ENCODE data around the gene ZNF343.
A peak's percentile ranks its signal among the peaks of the same experiment; 100 is the strongest.

ZNF343 gene

GRCh38 chr20:2470423-2471193, 38.1 kb downstream of the ZNF343 start, which contains the start of gene SNRPB:
Gene SNRPB (minus strand): TSS chr20:2470789. CDS start chr20:2470690, 99 bp downstream.
- FAIRE-seq = peak; percentile 98

GRCh38 chr20:2469991-2470422, 38.7 kb downstream of the ZNF343 start:
- no peak for FAIRE-seq

GRCh38 chr20:2468581-2469407, 39.9 kb downstream of the ZNF343 start:
- FAIRE-seq = no peak

GRCh38 chr20:2467412-2467811, 41.3 kb downstream of the ZNF343 start:
- no peak for FAIRE-seq

GRCh38 chr20:2465100-2465499, 43.6 kb downstream of the ZNF343 start:
- no peak for FAIRE-seq

- FAIRE-seq = no peak
Observed at GRCh38 chr20:2463616-2464365, 44.9 kb downstream of the ZNF343 start.

- no peak for FAIRE-seq
Observed at GRCh38 chr20:2462484-2462883, 46.2 kb downstream of the ZNF343 start.

- no peak for FAIRE-seq
Observed at GRCh38 chr20:2460752-2461424, 47.8 kb downstream of the ZNF343 start.

GRCh38 chr20:2459981-2460751, 48.5 kb downstream of the ZNF343 start:
- no peak for FAIRE-seq

- FAIRE-seq = no peak
Observed at GRCh38 chr20:2458919-2459499, 49.7 kb downstream of the ZNF343 start.

GRCh38 chr20:2455771-2456497, 52.8 kb downstream of the ZNF343 start:
- no peak for FAIRE-seq

- no peak for FAIRE-seq
Observed at GRCh38 chr20:2453792-2454191, 54.9 kb downstream of the ZNF343 start.

GRCh38 chr20:2451939-2452732, 56.6 kb downstream of the ZNF343 start:
- no peak for FAIRE-seq

GRCh38 chr20:2451422-2451821, 57.3 kb downstream of the ZNF343 start:
- FAIRE-seq = no peak

- FAIRE-seq = no peak
Observed at GRCh38 chr20:2449386-2449785, 59.3 kb downstream of the ZNF343 start.

GRCh38 chr20:2446845-2447244, 61.9 kb downstream of the ZNF343 start:
- no peak for FAIRE-seq
